HL-60 (cell line): Measurements from ENCODE around the gene CLDN1.

ENCODE experiments used
- CTCF ChIP-seq: IDR thresholded peaks from one replicate; pipeline ENCODE4 v1.5.1; 2011; ENCODE audit warnings: low read length, control low read depth, inconsistent platforms; ENCODE audit not compliant: insufficient read depth
- GABPA ChIP-seq: IDR thresholded peaks from 2 replicates; pipeline ENCODE4 v1.6.1; 2012; ENCODE audit warnings: low read depth
- POLR2AphosphoS5 ChIP-seq: IDR thresholded peaks from 2 replicates; pipeline ENCODE4 v1.6.1; 2012; ENCODE audit warnings: low read depth
- REST ChIP-seq: IDR thresholded peaks from 2 replicates; pipeline ENCODE4 v1.6.1; 2012; ENCODE audit warnings: low read depth; ENCODE audit not compliant: insufficient replicate concordance
- SPI1 ChIP-seq: IDR thresholded peaks from 2 replicates; pipeline ENCODE4 v1.6.1; 2012; ENCODE audit warnings: low read depth, mild to moderate bottlenecking, borderline replicate concordance

GRCh38 chr3:190291994-190292584 lies 30.2 kb downstream of the CLDN1 start:
- TF ChIP-seq SPI1, result no peak
- no peak for TF ChIP-seq CTCF
- TF ChIP-seq REST, result no peak
- no peak for TF ChIP-seq POLR2AphosphoS5
- no peak for TF ChIP-seq GABPA
